Right ventricle myocardium superior (tissue), 1 donor: ENCODE results near the gene BCAP31. TPM values are rescaled to one million over a fixed set of nuclear protein-coding genes. Genes with fewer than 3 reads are reported as not detected.
A peak's percentile ranks its signal among the peaks of the same experiment; 100 is the strongest.

ENCODE experiments used
- ATAC-seq: fragments of 200-7000 bp; cut with Tn5 transposase; one replicate; pipeline ENCODE4 v1.9.1; 2020; ENCODE audit warnings: mild to moderate bottlenecking; ENCODE audit not compliant: poor library complexity
- DNase-seq: peaks from one replicate; pipeline ENCODE4 v3.0.0-alpha.2; 2020
- intact Hi-C: fragments of 100-400 bp; cut with DNase I; formaldehyde crosslinking; loops from one replicate; pipeline ENCODE4 v1.11.2; 2022
- long read RNA-seq: library from polyadenylated mRNA; unstranded; transcript quantifications from one replicate; pipeline ENCODE4 v2.0.0, GENCODE V29; 2021
- total RNA-seq: library from RNA; stranded (reverse); fragmentation: NEBNext Ultra II Directional; extraction: Animal tissue kit (Norgen Biotek cat#: 25700); gene quantifications from one replicate; pipeline ENCODE4 v1.2.1, GENCODE V29; 2021
- donor health status: DM: no; HTN: yes; CAD: no; lungs with severe emphysema.

BCAP31 gene
- 86.4 TPM for total RNA-seq
- long read RNA-seq, transcript BCAP31-201 (8 exons, 1,643 nt), result major isoform, 214 of 250 reads
- long read RNA-seq, partial matches to known transcripts, result 9 of 250 reads
- long read RNA-seq, other reads (novel, unspliced or antisense), result 22 of 250 reads

DNA sequence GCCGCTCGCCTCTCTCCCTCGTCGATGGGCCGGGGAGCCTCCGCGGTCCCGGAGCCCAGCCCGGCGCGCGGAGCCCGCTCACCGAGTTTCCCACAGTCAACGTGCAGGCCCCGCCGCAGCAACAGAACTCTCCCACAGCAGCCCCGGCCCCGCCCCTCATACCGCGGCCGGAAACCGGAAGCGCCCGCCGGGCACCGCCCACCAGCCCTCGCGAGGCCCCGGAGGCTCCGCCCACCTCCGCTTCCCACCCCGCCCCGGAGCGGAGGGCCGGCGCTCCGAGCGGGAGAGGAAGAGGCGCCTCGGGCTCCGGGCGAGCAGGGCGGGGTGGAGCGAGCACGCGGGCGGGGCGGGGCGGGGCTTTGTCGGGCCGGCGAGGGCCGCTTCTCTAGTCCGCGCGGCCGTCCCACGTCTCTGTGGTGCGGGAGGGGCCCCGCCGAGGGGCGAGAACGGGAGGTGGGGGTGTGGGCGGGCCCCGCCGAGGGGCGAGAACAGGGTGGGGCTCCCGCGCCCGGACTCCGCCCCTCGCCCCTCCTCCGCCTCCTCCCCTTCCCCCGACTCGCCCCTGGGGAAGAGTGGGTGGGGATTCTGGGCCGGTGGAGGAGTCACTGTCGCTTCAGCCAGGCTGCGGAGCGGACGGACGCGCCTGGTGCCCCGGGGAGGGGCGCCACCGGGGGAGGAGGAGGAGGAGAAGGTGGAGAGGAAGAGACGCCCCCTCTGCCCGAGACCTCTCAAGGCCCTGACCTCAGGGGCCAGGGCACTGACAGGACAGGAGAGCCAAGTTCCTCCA, at the start of gene BCAP31, which contains the start of gene ABCD1:
Gene BCAP31 (minus strand): TSS at position 136 of the 787 bp plus-strand sequence. CDS start 1,143 bp downstream, outside the sequence.
Gene ABCD1 (plus strand): TSS at position 605 of the 787 bp plus-strand sequence. CDS start 411 bp downstream, outside the sequence.
- peak; percentile 86 for ATAC-seq
- peak; percentile 92 for DNase-seq
- intact Hi-C loops, result no loop called here

DNA sequence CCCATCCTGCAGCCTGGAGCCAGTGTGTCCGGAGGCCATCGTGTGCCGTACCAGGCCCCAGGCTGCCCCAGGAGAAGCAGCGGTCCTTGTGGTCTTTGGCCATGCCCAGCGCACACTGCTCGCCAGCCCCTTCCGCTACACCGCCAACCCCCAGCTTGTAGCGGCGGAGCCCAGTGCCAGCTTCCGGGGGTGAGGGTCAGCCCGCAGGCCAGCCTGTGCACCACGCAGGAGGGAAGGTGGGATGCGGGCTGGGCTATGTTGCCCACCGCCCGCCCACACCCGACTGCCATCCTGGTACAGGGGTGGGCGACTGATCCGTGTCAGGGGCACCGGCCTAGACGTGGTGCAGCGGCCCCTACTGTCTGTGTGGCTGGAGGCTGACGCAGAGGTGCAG, 49.0 kb upstream of the BCAP31 start:
- ATAC-seq, result no peak
- intact Hi-C loops, result no loop called here
- peak; percentile 8 for DNase-seq

GRCh38 chrX:153772316-153773217, 48.4 kb upstream of the BCAP31 start:
- DNase-seq, result peak; percentile 11

DNA sequence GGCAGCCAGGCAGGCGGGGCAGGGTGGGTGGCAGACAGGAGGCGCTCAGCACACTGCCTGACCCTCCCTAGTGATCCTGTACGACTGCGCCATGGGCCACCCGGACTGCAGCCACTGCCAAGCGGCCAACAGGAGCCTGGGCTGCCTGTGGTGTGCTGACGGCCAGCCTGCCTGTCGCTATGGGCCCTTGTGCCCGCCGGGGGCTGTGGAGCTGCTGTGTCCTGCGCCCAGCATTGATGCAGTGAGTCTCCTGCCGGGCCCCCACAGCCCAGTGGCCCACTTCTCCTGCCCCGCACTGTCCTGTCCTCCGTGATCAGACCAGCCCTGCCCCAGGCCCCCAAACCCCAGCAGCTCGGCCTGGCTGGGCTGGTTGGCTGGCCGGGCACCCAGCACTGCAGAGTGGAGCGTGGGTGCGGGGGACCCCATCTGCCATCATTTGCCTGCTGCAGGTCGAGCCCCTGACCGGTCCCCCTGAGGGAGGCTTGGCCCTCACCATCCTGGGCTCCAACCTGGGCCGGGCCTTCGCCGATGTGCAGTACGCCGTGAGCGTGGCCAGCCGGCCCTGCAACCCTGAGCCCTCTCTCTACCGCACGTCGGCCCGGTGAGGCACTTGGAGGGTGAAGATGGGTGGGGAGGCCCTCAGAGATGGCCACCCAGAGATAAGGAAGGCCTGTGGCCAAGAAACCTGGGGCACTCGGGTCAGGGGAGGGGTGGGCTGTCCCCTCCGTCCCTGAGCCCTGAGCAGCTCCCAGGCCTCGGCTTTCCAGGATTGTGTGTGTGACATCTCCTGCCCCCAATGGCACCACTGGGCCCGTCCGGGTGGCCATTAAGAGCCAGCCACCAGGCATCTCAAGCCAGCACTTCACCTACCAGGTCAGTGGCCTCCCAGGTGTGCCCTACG, 47.5 kb upstream of the BCAP31 start:
- intact Hi-C loops, result no loop called here
- peak; percentile 17 for DNase-seq

More at GRCh38 chrX:153772316-153773217, 48.4 kb upstream of the BCAP31 start:
- ATAC-seq, result no peak
- intact Hi-C loops, result no loop called here

DNA sequence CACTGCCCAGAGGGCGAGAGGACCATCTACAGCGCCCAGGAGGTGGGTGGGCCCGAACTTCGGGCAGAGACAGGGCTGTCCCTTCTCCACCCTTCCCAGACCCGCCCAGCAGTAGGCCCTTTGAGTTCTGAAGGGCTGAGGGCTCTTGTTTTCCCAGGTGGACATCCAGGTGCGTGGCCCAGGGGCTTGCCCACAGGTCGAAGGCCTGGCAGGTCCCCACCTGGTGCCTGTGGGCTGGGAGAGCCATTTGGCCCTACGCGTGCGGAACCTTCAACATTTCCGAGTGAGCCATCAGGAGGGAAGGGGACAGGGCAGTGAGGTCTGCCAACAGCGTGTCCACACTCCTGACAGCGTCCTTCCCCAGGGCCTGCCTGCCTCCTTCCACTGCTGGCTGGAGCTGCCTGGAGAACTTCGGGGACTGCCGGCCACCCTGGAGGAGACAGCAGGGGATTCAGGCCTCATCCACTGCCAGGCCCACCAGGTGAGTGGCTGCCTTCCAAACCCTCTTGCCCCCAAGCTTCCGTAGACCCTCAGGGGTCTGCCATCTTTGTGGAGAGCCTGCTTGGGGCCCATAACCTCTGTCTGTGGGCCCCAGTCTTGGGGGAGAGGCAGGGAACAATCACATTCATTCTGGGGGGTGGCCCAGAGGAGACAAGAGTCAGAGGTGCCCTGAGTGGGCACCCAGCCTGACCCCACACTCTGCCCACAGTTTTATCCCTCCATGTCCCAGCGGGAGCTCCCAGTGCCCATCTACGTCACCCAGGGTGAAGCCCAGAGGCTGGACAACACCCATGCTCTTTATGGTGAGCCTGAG, 46.6 kb upstream of the BCAP31 start:
- intact Hi-C loops, result no loop called here
- no peak for ATAC-seq
- DNase-seq, result peak; percentile 8

More for the DNA sequence above, 47.5 kb upstream of the BCAP31 start:
- ATAC-seq, result no peak

DNA sequence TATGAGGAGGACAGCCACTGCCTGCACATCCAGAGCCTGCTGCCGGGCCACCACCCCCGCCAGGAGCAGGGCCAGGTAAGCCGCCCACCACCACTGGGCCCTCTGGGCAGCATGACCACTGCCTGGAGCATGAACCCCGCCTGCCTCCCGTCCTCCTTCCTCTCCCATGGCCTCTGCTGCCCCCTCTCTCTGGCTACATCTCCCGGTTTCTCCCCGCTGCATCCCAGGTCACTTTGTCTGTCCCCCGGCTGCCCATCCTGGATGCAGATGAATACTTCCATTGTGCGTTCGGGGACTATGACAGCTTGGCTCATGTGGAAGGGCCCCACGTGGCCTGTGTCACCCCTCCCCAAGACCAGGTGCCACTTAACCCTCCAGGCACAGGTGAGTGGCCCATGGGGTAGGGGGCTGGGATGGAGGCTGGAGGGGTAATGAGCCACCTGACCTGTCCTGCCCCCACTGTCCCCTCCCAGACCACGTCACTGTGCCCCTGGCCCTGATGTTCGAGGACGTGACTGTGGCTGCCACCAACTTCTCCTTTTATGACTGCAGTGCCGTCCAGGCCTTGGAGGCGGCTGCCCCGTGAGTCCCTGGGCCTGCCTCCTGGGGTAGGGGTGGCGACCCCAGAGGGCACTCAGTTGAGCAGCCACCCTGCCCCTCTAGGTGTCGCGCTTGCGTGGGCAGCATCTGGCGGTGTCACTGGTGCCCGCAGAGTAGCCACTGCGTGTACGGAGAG, 45.8 kb upstream of the BCAP31 start:
- ATAC-seq, result no peak
- peak; percentile 9 for DNase-seq
- intact Hi-C loops, result no loop called here

DNA sequence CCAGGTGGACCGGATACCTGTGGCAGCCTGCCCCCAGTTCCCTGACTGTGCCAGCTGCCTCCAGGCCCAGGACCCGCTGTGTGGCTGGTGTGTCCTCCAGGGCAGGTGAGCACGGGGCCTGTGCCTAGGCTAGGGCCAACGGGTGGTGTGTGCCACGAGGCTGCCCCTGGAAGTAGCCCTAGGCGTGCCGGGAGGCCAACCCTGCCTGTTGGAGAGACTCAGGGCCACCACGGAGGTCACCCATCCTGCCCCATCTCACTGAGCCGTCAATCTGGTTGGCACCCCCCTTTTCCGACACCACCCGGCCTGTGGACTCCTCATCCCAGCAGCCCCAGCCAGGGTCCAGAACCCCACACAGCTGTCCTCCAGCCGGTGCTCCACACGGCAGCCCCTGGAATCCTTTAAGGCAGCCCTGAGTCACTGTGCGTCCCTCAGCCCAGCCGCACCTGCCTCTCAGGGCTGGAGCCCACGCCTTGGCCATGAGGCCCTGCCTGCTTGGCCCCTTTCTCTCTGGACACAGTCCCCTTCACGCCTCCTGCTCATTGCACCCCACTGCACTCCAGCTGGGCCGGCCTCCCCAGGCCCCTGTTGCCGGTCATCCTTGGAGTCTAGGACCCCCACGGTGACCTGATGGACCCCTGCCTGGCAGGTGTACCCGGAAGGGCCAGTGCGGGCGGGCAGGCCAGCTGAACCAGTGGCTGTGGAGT, 45.1 kb upstream of the BCAP31 start:
- intact Hi-C loops, result no loop called here
- ATAC-seq (no peak), DNase-seq (peak; percentile 14)

GRCh38 chrX:153768311-153769157, 44.3 kb upstream of the BCAP31 start:
- no peak for ATAC-seq
- intact Hi-C loops, result no loop called here
- DNase-seq, result peak; percentile 19

DNA sequence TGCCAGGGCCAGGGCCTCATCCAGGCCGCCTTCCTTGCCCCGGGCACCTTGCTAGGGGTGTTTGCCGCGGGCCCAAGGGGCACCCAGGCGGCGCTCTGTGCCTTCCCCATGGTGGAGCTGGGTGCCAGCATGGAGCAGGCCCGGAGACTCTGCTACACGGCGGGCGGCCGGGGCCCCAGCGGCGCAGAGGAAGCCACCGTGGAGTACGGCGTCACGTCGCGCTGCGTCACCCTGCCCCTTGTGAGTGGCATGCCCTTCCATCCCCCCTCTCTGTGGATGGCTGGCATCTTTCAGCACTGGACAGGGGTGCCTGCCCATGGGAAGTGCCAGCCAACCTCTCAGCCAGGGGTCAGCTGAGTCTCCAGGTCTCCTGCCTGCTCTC, 43.5 kb upstream of the BCAP31 start:
- intact Hi-C loops, result no loop called here
- ATAC-seq, result no peak
- DNase-seq, result no peak

DNA sequence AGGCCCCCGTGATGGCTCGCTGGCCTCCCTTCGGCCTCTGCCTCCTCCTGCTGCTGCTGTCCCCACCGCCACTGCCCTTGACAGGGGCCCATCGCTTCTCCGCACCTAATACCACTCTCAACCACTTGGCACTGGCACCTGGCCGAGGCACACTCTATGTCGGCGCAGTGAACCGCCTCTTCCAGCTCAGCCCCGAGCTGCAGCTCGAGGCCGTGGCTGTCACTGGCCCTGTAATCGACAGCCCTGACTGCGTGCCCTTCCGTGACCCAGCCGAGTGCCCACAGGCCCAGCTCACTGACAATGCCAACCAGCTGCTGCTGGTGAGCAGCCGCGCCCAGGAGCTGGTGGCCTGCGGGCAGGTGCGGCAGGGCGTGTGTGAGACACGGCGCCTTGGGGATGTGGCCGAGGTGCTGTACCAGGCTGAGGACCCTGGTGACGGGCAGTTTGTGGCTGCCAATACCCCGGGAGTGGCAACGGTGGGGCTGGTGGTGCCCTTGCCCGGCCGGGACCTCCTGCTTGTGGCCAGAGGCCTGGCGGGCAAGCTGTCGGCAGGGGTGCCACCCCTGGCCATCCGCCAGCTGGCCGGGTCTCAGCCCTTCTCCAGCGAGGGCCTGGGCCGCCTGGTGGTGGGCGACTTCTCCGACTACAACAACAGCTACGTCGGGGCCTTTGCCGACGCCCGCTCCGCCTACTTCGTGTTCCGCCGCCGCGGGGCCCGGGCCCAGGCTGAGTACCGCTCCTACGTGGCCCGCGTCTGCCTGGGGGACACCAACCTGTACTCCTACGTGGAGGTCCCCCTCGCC, 42.9 kb upstream of the BCAP31 start:
- ATAC-seq (no peak), DNase-seq (peak; percentile 26)
- intact Hi-C loops, result no loop called here

- DNase-seq (peak; percentile 25), ATAC-seq (no peak)
- intact Hi-C loops, result no loop called here
Observed at GRCh38 chrX:153766098-153766817, 42.1 kb upstream of the BCAP31 start.

GRCh38 chrX:153765138-153766079, 41.2 kb upstream of the BCAP31 start:
- peak; percentile 51 for ATAC-seq
- DNase-seq, result peak; percentile 48
- intact Hi-C loops, result no loop called here

- ATAC-seq (no peak), DNase-seq (no peak)
- intact Hi-C loops, result loop anchor here (5.0 kb wide), 1 partner anchor 188 kb away; no protein-coding TSS in a partner anchor
Observed at GRCh38 chrX:153764786-153765137, 40.6 kb upstream of the BCAP31 start.
